HepG2 (cell line): ENCODE results near the gene MGA. TPM values are rescaled to one million over a fixed set of nuclear protein-coding genes. Genes with fewer than 3 reads are reported as not detected.

Experiments used
- ATAC-seq: fragments of 200-7000 bp; cut with Tn5 transposase; 3 replicates; pipeline ENCODE4 v1.9.1; 2020; ENCODE audit warnings: mild to moderate bottlenecking, moderate library complexity
- BruUV-seq: library from RNA; stranded (reverse); fragments of 400-500 nt; replicated peaks from 2 replicates; lab custom pipeline; 2021; lab: Mats Ljungman, UMichigan
- CTCF ChIA-PET: fragments of 300-600 bp; formaldehyde crosslinking; extraction: SDS; loops from one replicate; lab custom pipeline; 2021; ENCODE audit warnings: low total read pairs, inconsistent platforms, low intra/inter-chr PET ratio; lab: Yijun Ruan, JAX
- POLR2A ChIA-PET: fragments of 350-600 bp; sonication (Branson Sonifier 250); formaldehyde crosslinking; loops from one replicate; lab custom pipeline; 2020; ENCODE audit warnings: antibody characterized with exemption, inconsistent platforms; lab: Yijun Ruan, JAX
- DNase-seq: peaks from one replicate; pipeline ENCODE4 v3.0.0-alpha.2; 2015; ENCODE audit warnings: low spot score
- FAIRE-seq: peaks from 3 replicates; lab custom pipeline; 2011; peaks lifted over from hg19 to GRCh38; lab: Jason Lieb, UNC
- H2AFZ ChIP-seq: one replicate; pipeline ENCODE4 v1.6.1; 2011; ENCODE audit warnings: low read length, inconsistent platforms
- H3K27ac ChIP-seq: fragments of 300-600 bp; 3 replicates; pipeline ENCODE4 v1.8.0; 2011; ENCODE audit warnings: mixed run types, mild to moderate bottlenecking, mixed read lengths, low read length, inconsistent platforms; ENCODE audit not compliant: insufficient read depth; ENCODE audit errors: extremely low read length
- H3K27me3 ChIP-seq, 2 experiments: fragments of 200-600 bp in 1 of 2; 2 replicates in 1 of 2; 3 replicates in 1 of 2; pipeline versions ENCODE4 v1.6.0 to v1.8.0; 2011; ENCODE audit warnings: low read length in 2 of 2, mild to moderate bottlenecking in 2 of 2, moderate library complexity in 2 of 2, inconsistent platforms in 1 of 2; ENCODE audit not compliant: insufficient read depth in 2 of 2, control insufficient read depth in 1 of 2
- H3K36me3 ChIP-seq, 2 experiments: fragments of 200-600 bp in 1 of 2; replicated peaks in 1 of 2; 2 replicates in 1 of 2; 3 replicates in 1 of 2; pipeline versions ENCODE4 v1.5.1 to v1.8.0; 2011; ENCODE audit warnings: low read length in 2 of 2, inconsistent platforms in 1 of 2; ENCODE audit not compliant: insufficient read depth in 2 of 2, control insufficient read depth in 1 of 2
- H3K4me1 ChIP-seq: 2 replicates; pipeline ENCODE4 v1.5.1; 2012; ENCODE audit warnings: low read length, inconsistent platforms; ENCODE audit not compliant: insufficient read depth
- H3K4me2 ChIP-seq: 2 replicates; pipeline ENCODE4 v1.6.0; 2011; ENCODE audit warnings: low read depth, low read length, inconsistent platforms
- H3K4me3 ChIP-seq, 3 experiments: fragments of 200-600 bp in 1 of 3; sonication (generic), shearing (Covaris generic) in 1 of 3; replicated peaks in 1 of 3; 2 replicates each; pipeline ENCODE4 v1.5.1; 2011 to 2016; ENCODE audit warnings: low read length in 3 of 3, inconsistent platforms in 2 of 3, low read depth in 2 of 3, mild to moderate bottlenecking in 2 of 3, control low read depth in 1 of 3, mixed read lengths in 1 of 3; ENCODE audit not compliant: insufficient read depth in 1 of 3
- H3K79me2 ChIP-seq: one replicate; pipeline ENCODE4 v1.6.1; 2011; ENCODE audit warnings: low read length, inconsistent platforms; ENCODE audit not compliant: insufficient read depth
- H3K9ac ChIP-seq: 2 replicates; pipeline ENCODE4 v1.6.0; 2011; ENCODE audit warnings: mild to moderate bottlenecking, low read depth, low read length, inconsistent platforms; ENCODE audit not compliant: insufficient read depth
- H3K9me3 ChIP-seq: 2 replicates; pipeline ENCODE4 v1.5.1; 2012; ENCODE audit warnings: mild to moderate bottlenecking, low read length
- H4K20me1 ChIP-seq: 2 replicates; pipeline ENCODE4 v1.6.0; 2011; ENCODE audit warnings: inconsistent platforms, mild to moderate bottlenecking, low read length, moderate library complexity; ENCODE audit not compliant: insufficient read depth
- FOSL2 ChIP-seq: sonication (generic); formaldehyde crosslinking; IDR thresholded peaks from 2 replicates; pipeline ENCODE4 v1.4.0; 2020; ENCODE audit warnings: missing genetic modification reagents
- KDM3A ChIP-seq: IDR thresholded peaks from 2 replicates; pipeline ENCODE4 v1.6.1; 2018; ENCODE audit warnings: low read depth, missing compliant biosample characterization
- NRL ChIP-seq: sonication (generic); formaldehyde crosslinking; IDR thresholded peaks from 2 replicates; pipeline ENCODE4 v1.5.0; 2020; ENCODE audit warnings: missing genetic modification reagents, mild to moderate bottlenecking, moderate library complexity, borderline replicate concordance
- SMARCC2 ChIP-seq: fragments of 450-650 bp; IDR thresholded peaks from 2 replicates; pipeline ENCODE4 v1.6.1; 2017; ENCODE audit warnings: antibody characterized with exemption, mild to moderate bottlenecking
- ZKSCAN1 ChIP-seq: fragments of 150-350 bp; IDR thresholded peaks from 2 replicates; pipeline ENCODE4 v1.6.1; 2014; ENCODE audit warnings: low read length
- ZNF282 ChIP-seq: fragments of 450-650 bp; IDR thresholded peaks from 2 replicates; pipeline ENCODE4 v1.6.1; 2018; ENCODE audit not compliant: partially characterized antibody
- ZNF44 ChIP-seq: sonication (generic); formaldehyde crosslinking; IDR thresholded peaks from 2 replicates; pipeline ENCODE4 v1.5.1; 2020; ENCODE audit warnings: mild to moderate bottlenecking, missing genetic modification reagents
- ZNF737 ChIP-seq: sonication (generic); formaldehyde crosslinking; IDR thresholded peaks from 2 replicates; pipeline ENCODE4 v1.5.0; 2020; ENCODE audit warnings: missing genetic modification reagents, mild to moderate bottlenecking, borderline replicate concordance
- WGBS: methylation state at CpG from one replicate; pipeline ENCODE4 v1.1.6; 2017; ENCODE audit warnings: low lambda C conversion rate; 5-methylcytosine and 5-hydroxymethylcytosine counted together
- in situ Hi-C: cut with HindIII; loops from 2 replicates; pipeline ENCODE4 v1.10.0; 2017; ENCODE audit warnings: low pct_unique_long_range_greater_than_20kb; ENCODE audit not compliant: extremely low pct_ligation_motif_present
- intact Hi-C: fragments of 100-400 bp; cut with micrococcal nuclease; formaldehyde crosslinking; loops from one replicate; pipeline ENCODE4 v1.10.0; 2022; ENCODE audit not compliant: unreplicated experiment
- polyA plus RNA-seq, 8 experiments: library from polyadenylated mRNA; depleted of rRNA in 3 of 8; stranded (reverse) in 7 of 8; unstranded in 1 of 8; fragments of >200 nt; fragmentation: Illumina TruSeq in 4 of 8; extraction: Trizol in 4 of 8; gene quantifications; 2 replicates each; pipeline versions ENCODE4 v1.2.1 to v1.2.3, GENCODE V29; 2011 to 2016; ENCODE audit warnings: low read depth in 4 of 8, missing spikeins in 1 of 8, mixed read lengths in 1 of 8; ENCODE audit not compliant: insufficient read depth in 1 of 8
- total RNA-seq, 5 experiments: library from RNA; depleted of rRNA; stranded (reverse); fragments of >200 nt; fragmentation: Illumina TruSeq; extraction: Trizol; gene quantifications; 2 replicates each; pipeline ENCODE4 v1.2.3, GENCODE V29; 2016; ENCODE audit warnings: low read depth in 1 of 5

Gene MGA
- total and polyA plus RNA-seq, 2 of the 13 experiments (the other 11 are each of a cell fraction or from before 2014, with no cell fraction given), result 5.3 to 59.0 TPM

DNA sequence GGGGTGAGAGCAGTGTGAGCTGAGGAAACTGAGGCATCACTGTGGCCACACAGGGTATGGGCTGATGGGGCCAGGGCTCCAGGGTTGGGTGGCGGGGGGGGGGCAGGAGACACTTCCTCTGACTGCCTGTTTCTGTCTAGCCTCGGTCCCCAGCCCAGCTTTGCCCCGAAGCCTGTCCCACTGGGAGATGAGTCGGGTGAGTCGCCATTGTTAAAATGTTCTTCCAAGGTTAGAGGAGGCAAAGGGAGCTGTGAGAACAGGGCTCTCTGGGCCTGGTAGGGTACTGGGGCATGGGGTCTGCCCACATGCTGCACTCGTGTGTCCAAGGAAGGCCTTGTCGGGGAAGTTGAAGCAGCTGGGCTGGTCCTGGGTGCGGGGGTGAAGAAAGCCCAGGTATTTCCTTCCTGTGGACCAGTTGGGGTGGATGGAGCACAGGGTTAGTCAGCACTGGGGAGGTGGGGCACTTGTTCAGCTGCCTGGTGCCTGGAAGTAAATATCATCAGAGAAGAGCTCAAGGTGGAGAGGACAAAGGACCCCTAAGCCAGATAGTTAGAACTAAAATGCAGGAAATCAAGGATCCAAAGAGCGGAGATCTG, 159.3 kb downstream of the MGA start:
- Histone ChIP-seq H3K4me3 (no peak overlapping the region), H3K4me2 (no peak overlapping the region), H3K27ac (no peak overlapping the region), H3K36me3 (peaks cover 3 to 28% of the 10 kb centered on the region in 2 experiments; a peak in 4 of 5 replicates), H4K20me1 (no peaks in the 10 kb centered on the region), H3K27me3 (no peaks in the 10 kb centered on the region), H3K79me2 (no peaks in the 10 kb centered on the region), H3K9me3 (no peaks in the 10 kb centered on the region), H2AFZ (no peak overlapping the region), H3K4me1 (no peaks in the 10 kb centered on the region), H3K9ac (no peak overlapping the region)
- 93% methylated on average over 7 of the region's 9 CpGs for WGBS
- intact Hi-C loops, result no loop called here
- CTCF ChIA-PET, result no interaction called here
- DNase-seq, result no peak
- no TSS peak for BruUV-seq
- TF ChIP-seq ZNF737 (CRISPR knock-in tag) (no peak), ZNF44 (CRISPR knock-in tag) (no peak), ZKSCAN1 (no peak), NRL (CRISPR knock-in tag) (no peak), ZNF282 (no peak), KDM3A (CRISPR knock-in tag) (no peak)
- POLR2A ChIA-PET, result no interaction called here
- in situ Hi-C loops, result no loop called here
- no peak for ATAC-seq
- no peak for FAIRE-seq

DNA sequence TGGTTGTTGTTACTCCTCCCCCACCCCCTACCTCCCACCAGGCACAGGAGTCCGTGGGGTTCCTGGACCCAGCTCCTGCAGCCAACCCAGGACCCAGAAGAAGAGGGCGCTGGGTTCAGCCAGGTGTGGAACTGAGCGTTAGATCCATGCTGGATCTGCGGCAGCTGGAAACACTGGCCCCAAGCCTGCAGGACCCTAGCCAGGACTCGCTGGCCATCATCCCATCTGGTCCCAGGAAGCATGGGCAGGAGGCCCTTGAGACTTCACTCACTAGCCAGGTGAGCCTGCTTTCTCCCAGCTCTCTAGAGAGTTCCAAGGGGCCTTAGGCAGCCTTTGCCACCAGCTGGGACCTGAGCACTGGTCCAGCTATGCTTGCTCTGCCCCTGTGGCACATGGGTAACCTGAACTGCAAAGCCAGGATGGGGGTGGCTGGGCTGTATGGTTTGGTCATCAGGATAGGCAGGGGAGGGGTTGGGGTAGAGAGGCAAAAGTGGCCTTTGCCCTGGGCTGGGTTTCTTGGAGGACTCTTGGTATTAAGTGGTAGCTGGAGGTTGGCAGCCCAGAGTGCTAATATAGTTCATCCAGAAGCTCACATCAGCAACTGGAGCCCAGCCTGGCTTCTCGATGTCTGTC, 160.7 kb downstream of the MGA start:
- Histone ChIP-seq H3K4me3 (no peak overlapping the region), H2AFZ (no peak overlapping the region), H3K79me2 (no peaks in the 10 kb centered on the region), H3K4me1 (no peaks in the 10 kb centered on the region), H3K9ac (no peak overlapping the region), H3K27me3 (no peaks in the 10 kb centered on the region), H3K36me3 (peaks cover 3 to 26% of the 10 kb centered on the region in 2 experiments; a peak in 4 of 5 replicates), H3K27ac (no peak overlapping the region), H4K20me1 (no peaks in the 10 kb centered on the region), H3K9me3 (no peaks in the 10 kb centered on the region), H3K4me2 (no peak overlapping the region)
- no peak for FAIRE-seq
- no peak for ATAC-seq
- intact Hi-C loops, result no loop called here
- in situ Hi-C loops, result no loop called here
- POLR2A ChIA-PET, result interaction anchor here (0.5 kb wide), 1 partner anchor 242 kb away, joined by 3 read pairs; no protein-coding TSS in a partner anchor
- no peak for DNase-seq
- 83% methylated on average over 1 of the region's 6 CpGs for WGBS
- TF ChIP-seq SMARCC2, result no peak
- TF ChIP-seq FOSL2 (CRISPR knock-in tag), result no peak
- BruUV-seq, result no TSS peak
- CTCF ChIA-PET, result no interaction called here
